Measurements from ENCODE around the gene ZC3H7B. TPM values are rescaled to one million over a fixed set of nuclear protein-coding genes. Genes with fewer than 3 reads are reported as not detected.

Gene ZC3H7B
- total RNA-seq, 1 donor from 2014 or later: 66.7 TPM

DNA sequence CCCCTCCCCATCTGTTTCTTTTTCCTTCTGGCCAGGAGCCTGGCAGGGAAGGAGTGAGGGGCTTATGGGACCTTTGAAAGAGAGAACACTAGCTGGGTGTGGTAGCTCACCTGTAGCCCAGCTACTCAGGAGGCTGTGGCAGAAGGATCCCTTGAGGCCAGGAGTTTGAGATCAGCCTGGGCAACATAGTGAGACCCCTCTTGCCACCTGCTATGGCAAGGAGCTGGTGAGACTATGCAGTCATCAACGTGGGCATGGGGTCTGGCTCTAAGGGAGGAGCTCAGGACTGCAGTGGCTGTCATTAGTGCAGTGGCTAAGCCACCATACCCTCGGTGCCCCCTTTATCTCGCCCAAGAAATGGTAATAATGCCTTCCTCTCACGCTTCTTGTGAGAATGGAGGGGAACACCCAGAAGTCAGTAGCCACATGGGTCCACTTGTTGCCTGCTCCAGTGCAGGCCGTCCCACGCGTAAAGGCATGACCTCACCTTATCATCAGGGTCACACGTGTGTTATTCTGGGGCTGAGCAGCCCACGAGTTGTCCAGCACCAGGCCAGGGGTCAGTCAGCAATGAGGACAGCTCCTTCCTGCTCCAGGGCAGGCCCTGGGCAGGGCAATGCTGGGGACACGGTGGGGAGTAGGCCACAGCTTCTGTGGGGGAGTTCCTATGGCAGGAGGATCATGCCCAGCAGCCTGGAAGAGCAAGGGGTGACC is 52.7 kb downstream of the ZC3H7B start:
- no peak for FAIRE-seq
- peaks cover 20% of the 10 kb centered on the region for H3K4me1 Mint-ChIP-seq (ENCODE audit: low read depth, unreplicated experiment)
- peaks cover 15% of the 10 kb centered on the region for H4K20me1 ChIP-seq (ENCODE audit: insufficient read depth, low read length)

GRCh38 chr22:41354979-41355378 is 53.7 kb downstream of the ZC3H7B start:
- Mint-ChIP-seq H3K36me3 (ENCODE audit: low read depth, unreplicated experiment) (peaks cover 14% of the 10 kb centered on the region), H3K9me3 (ENCODE audit: unreplicated experiment) (no peaks in the 10 kb centered on the region), H3K27ac (ENCODE audit: unreplicated experiment) (no peak overlapping the region), H3K4me3 (ENCODE audit: unreplicated experiment) (no peak overlapping the region), H3K4me1 (ENCODE audit: low read depth, unreplicated experiment) (peaks cover 23% of the 10 kb centered on the region), H3K27me3 (ENCODE audit: low read depth, unreplicated experiment) (no peaks in the 10 kb centered on the region)
- no peak for DNase-seq (ENCODE audit: low read depth)
- H3K27ac ChIP-seq (ENCODE audit: low read depth, low read length): no peak overlapping the region
- TF ChIP-seq EZH2 (IDR thresholded peaks at IDR 0.05; ENCODE audit: insufficient read depth, low read length): no peak
- H2AFZ ChIP-seq (ENCODE audit: low read depth, low read length): no peak overlapping the region
- H3K27me3 ChIP-seq (ENCODE audit: insufficient read depth, low read length): no peaks in the 10 kb centered on the region
- no peaks in the 10 kb centered on the region for H3K79me2 ChIP-seq (ENCODE audit: insufficient read depth, low read length)
- peaks cover 13% of the 10 kb centered on the region for H3K36me3 ChIP-seq (ENCODE audit: insufficient read depth, low read length)
- no peak overlapping the region for H3K4me3 ChIP-seq (ENCODE audit: insufficient read depth, low read depth, low read length)
- H3K9me3 ChIP-seq (ENCODE audit: insufficient read depth, low read depth, low read length): no peaks in the 10 kb centered on the region
- no peak overlapping the region for H3K9ac ChIP-seq (ENCODE audit: low read length)
- H3K4me1 ChIP-seq (ENCODE audit: insufficient read depth, low read length): peaks cover 7% of the 10 kb centered on the region
- no peak overlapping the region for H3K4me2 ChIP-seq (ENCODE audit: low read length)
- peaks cover 15% of the 10 kb centered on the region for H4K20me1 ChIP-seq (ENCODE audit: insufficient read depth, low read length)
- no peak for FAIRE-seq

More for the DNA sequence above, 52.7 kb downstream of the ZC3H7B start:
- H3K9ac ChIP-seq (ENCODE audit: low read length): no peak overlapping the region
- TF ChIP-seq CTCF (IDR thresholded peaks at IDR 0.05; ENCODE audit: insufficient read depth, low read depth, low read length) (no peak), EZH2 (IDR thresholded peaks at IDR 0.05; ENCODE audit: insufficient read depth, low read length) (no peak)
- peaks cover 17% of the 10 kb centered on the region for H3K36me3 ChIP-seq (ENCODE audit: insufficient read depth, low read length)
- H3K27me3 ChIP-seq (ENCODE audit: insufficient read depth, low read length): no peaks in the 10 kb centered on the region
- H3K4me1 ChIP-seq (ENCODE audit: insufficient read depth, low read length): peaks cover 7% of the 10 kb centered on the region
- H3K4me3 Mint-ChIP-seq (ENCODE audit: unreplicated experiment): no peak overlapping the region
- H3K36me3 Mint-ChIP-seq (ENCODE audit: low read depth, unreplicated experiment): peaks cover 16% of the 10 kb centered on the region
- no peaks in the 10 kb centered on the region for H3K9me3 ChIP-seq (ENCODE audit: insufficient read depth, low read depth, low read length)
- H3K9me3 Mint-ChIP-seq (ENCODE audit: unreplicated experiment): no peaks in the 10 kb centered on the region
- no peak overlapping the region for H2AFZ ChIP-seq (ENCODE audit: low read depth, low read length)
- H3K27ac Mint-ChIP-seq (ENCODE audit: unreplicated experiment): peak overlapping the region; percentile 18
- H3K4me2 ChIP-seq (ENCODE audit: low read length): no peak overlapping the region
- H3K27ac ChIP-seq (ENCODE audit: low read depth, low read length): no peak overlapping the region
- H3K27me3 Mint-ChIP-seq (ENCODE audit: low read depth, unreplicated experiment): no peaks in the 10 kb centered on the region
- no peak for DNase-seq (ENCODE audit: low read depth)
- no peaks in the 10 kb centered on the region for H3K79me2 ChIP-seq (ENCODE audit: insufficient read depth, low read length)
- no peak overlapping the region for H3K4me3 ChIP-seq (ENCODE audit: insufficient read depth, low read depth, low read length)

- Histone ChIP-seq H3K4me1 (ENCODE audit: insufficient read depth, low read length) (peaks cover 4% of the 10 kb centered on the region), H3K9ac (ENCODE audit: low read length) (no peak overlapping the region), H3K79me2 (ENCODE audit: insufficient read depth, low read length) (no peaks in the 10 kb centered on the region), H3K36me3 (ENCODE audit: insufficient read depth, low read length) (peaks cover 13% of the 10 kb centered on the region), H3K27ac (ENCODE audit: low read depth, low read length) (no peak overlapping the region), H3K27me3 (ENCODE audit: insufficient read depth, low read length) (no peaks in the 10 kb centered on the region), H3K9me3 (ENCODE audit: insufficient read depth, low read depth, low read length) (no peaks in the 10 kb centered on the region), H4K20me1 (ENCODE audit: insufficient read depth, low read length) (peaks cover 9% of the 10 kb centered on the region), H3K4me3 (ENCODE audit: insufficient read depth, low read depth, low read length) (no peak overlapping the region), H3K4me2 (ENCODE audit: low read length) (no peak overlapping the region), H2AFZ (ENCODE audit: low read depth, low read length) (no peak overlapping the region)
- TF ChIP-seq CTCF (IDR thresholded peaks at IDR 0.05; ENCODE audit: insufficient read depth, low read depth, low read length) (no peak), EZH2 (IDR thresholded peaks at IDR 0.05; ENCODE audit: insufficient read depth, low read length) (no peak)
- DNase-seq (ENCODE audit: low read depth): no peak
- H3K4me3 Mint-ChIP-seq (ENCODE audit: unreplicated experiment): no peak overlapping the region
- no peak for FAIRE-seq
- peaks cover 8% of the 10 kb centered on the region for H3K36me3 Mint-ChIP-seq (ENCODE audit: low read depth, unreplicated experiment)
- H3K27me3 Mint-ChIP-seq (ENCODE audit: low read depth, unreplicated experiment): no peaks in the 10 kb centered on the region
- peaks cover 18% of the 10 kb centered on the region for H3K4me1 Mint-ChIP-seq (ENCODE audit: low read depth, unreplicated experiment)
- H3K9me3 Mint-ChIP-seq (ENCODE audit: unreplicated experiment): no peaks in the 10 kb centered on the region
- no peak overlapping the region for H3K27ac Mint-ChIP-seq (ENCODE audit: unreplicated experiment)
These were observed 54.6 kb downstream of the ZC3H7B start for GRCh38 chr22:41355895-41356294.
